Activated naive CD8-positive, alpha-beta T cell treated with anti-CD3 and anti-CD28 coated beads, Interleukin-2, amount 10 ng/mL, durations not matched to agents 7 days and 5 days (primary cell): ENCODE data around the gene RPS27L. TPM values are rescaled to one million over a fixed set of nuclear protein-coding genes. Genes with fewer than 3 reads are reported as not detected.

Experiments
- ATAC-seq: fragments of 150-1000 bp; cut with Tn5 transposase; one replicate; pipeline ENCODE4 v1.10.0; 2021; ENCODE audit warnings: low read depth, moderate library complexity
- POLR2A ChIA-PET: fragments of 350-600 bp; sonication (Branson Sonifier 250); formaldehyde crosslinking; loops from one replicate; lab custom pipeline; 2021; ENCODE audit warnings: antibody characterized with exemption; lab: Charles Lee
- DNase-seq: peaks from one replicate; pipeline ENCODE4 v3.0.0; 2021
- H3K27ac Mint-ChIP-seq: one replicate; pipeline ENCODE4 v1.8.0; 2022; ENCODE audit warnings: mild to moderate bottlenecking, mixed read lengths
- H3K27me3 Mint-ChIP-seq: one replicate; pipeline ENCODE4 v1.8.0; 2022; ENCODE audit warnings: mild to moderate bottlenecking, moderate library complexity, mixed read lengths
- H3K36me3 Mint-ChIP-seq: one replicate; pipeline ENCODE4 v1.8.0; 2021; ENCODE audit warnings: mild to moderate bottlenecking, mixed read lengths
- H3K4me1 Mint-ChIP-seq: one replicate; pipeline ENCODE4 v1.8.0; 2021; ENCODE audit warnings: mixed read lengths
- H3K4me3 Mint-ChIP-seq: one replicate; pipeline ENCODE4 v1.8.0; 2022; ENCODE audit warnings: mild to moderate bottlenecking, moderate library complexity, mixed read lengths
- H3K9me3 Mint-ChIP-seq: one replicate; pipeline ENCODE4 v1.8.0; 2021; ENCODE audit warnings: mixed read lengths
- total RNA-seq, 2 experiments: library from RNA; stranded (reverse); gene quantifications; one replicate each; pipeline ENCODE4 v1.2.3, GENCODE V29; 2021

Gene RPS27L
- total RNA-seq, 2 experiments from 2014 or later: 177 to 179 TPM

DNA sequence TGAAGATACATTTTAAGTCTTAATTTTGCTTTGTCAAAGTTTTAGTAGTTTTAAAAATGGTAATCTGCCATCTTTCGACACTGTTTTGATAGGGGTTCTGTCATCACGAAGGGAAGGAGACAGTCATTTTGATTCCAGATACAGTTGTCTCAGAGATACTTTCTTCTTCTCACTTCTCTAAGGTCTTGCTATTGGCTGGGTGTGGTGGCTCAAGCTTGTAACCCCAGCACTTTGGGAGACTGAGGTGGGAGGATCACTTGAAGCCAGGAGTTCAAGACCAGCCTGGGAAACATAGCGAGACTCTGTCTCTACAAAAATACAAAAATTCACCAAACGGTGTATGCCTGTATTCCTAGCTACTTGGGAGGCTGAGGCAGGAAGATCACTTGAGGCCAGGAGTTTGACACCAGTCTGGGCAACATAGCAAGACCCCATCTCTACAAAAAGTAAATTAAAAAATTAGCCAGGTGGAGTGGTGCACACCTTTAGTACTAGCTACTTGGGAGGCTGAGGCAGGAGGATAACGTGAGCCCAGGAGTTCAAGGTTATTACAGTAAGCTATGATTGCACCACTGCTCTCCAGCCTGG, 35.4 kb upstream of the RPS27L start:
- POLR2A ChIA-PET: interaction anchor here (0.6 to 2.9 kb wide), 13 partner anchors 10 to 85 kb away, joined by 4 to 28 read pairs (median 6); partner anchors contain the start of genes APH1B and RPS27L
- no peaks in the 10 kb centered on the region for H3K27me3 Mint-ChIP-seq
- H3K9me3 Mint-ChIP-seq: no peaks in the 10 kb centered on the region
- H3K4me3 Mint-ChIP-seq: peak overlapping the region; percentile 97
- ATAC-seq (no peak), DNase-seq (no peak)
- peaks cover 64% of the 10 kb centered on the region for H3K4me1 Mint-ChIP-seq
- H3K27ac Mint-ChIP-seq: peak overlapping the region; percentile 95
- peaks cover 23% of the 10 kb centered on the region for H3K36me3 Mint-ChIP-seq

DNA sequence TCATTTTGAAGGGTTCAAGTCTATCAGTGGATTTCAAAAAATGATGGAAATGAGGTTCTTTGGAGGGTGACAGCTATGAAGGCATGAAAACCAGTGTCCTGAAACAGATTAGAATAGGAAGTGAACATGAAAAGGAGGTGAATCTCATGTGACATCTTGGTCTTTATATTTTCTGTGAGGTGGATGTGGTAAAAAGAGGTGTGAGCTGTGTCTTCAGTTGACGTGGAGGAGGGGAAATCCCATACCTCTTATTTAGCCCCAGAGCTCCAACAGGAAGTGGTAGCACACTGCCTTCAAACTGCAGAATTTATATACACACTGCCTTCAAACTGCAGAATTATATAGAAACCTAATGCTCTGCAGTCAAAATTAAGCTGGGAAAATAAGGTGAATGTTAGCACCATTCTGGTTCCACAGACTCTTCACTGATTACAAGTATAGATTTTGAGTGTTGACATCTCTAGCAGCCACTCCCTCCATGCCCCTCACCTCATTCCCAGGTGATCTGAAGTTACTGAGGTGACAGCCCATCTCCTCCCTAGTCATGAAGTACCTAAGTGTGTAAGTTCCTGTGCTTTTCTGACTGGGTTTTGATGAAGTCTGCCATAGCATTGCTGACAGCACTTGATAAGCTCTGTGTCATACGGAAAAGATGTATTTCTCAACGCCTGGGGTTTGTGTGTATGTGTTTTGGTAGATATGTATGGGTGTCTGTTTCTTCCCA, 34.8 kb upstream of the RPS27L start:
- Mint-ChIP-seq H3K4me3 (peak overlapping the region; percentile 97), H3K4me1 (peaks cover 61% of the 10 kb centered on the region), H3K27ac (peak overlapping the region; percentile 95), H3K9me3 (no peaks in the 10 kb centered on the region), H3K27me3 (no peaks in the 10 kb centered on the region), H3K36me3 (peaks cover 20% of the 10 kb centered on the region)
- ATAC-seq: peak; percentile 46
- no peak for DNase-seq
- POLR2A ChIA-PET: interaction anchor here (0.6 to 2.9 kb wide), 16 partner anchors 9 to 306 kb away, joined by 3 to 28 read pairs (median 5); partner anchors contain the start of gene RPS27L

DNA sequence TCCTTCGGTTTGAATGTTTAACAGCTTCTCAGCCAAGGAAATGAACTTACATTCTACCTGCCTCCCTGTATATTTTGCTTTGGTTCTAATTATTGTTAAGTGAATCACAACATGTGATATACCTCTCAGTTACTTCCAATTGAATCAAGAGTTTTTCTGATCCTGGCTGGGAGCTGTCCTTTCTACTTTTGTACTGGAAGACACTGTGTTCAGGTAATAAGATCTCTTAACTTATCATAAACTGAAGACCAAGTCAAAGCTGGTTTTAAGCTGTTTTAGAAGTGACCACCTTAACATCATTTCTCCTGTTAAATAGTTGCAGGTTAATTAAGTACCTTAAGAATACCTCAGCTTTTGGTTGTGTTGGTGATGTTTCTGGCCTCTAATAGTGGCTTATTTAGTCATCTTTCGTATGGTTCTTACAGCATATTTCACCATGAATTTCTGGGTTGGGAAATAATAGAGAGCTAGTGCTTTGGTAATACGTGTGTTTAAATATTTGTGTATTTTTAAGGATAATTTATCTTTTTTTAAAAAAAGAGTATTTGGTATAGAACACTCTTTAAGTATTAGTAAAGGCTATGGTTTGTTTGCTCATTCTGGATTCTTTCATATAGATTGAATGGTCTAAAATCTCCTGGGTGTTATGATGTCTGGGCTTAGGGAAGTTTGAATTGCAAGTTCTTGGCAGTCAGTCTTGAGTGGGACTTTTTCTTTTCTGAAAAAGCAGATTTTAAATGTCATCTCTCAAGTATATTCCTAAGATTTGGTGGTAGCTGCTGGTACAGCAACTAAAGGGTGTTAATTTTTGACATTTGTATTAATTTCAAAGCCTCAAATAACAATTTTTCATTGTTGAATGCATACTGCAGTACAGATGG, 33.7 kb upstream of the RPS27L start:
- H3K9me3 Mint-ChIP-seq: no peaks in the 10 kb centered on the region
- H3K36me3 Mint-ChIP-seq: peaks cover 20% of the 10 kb centered on the region
- POLR2A ChIA-PET: interaction anchor here (1.0 to 2.9 kb wide), 13 partner anchors 10 to 307 kb away, joined by 3 to 28 read pairs (median 5); partner anchors contain the start of genes APH1B and RPS27L
- H3K4me3 Mint-ChIP-seq: peak overlapping the region; percentile 97
- peak overlapping the region; percentile 95 for H3K27ac Mint-ChIP-seq
- H3K4me1 Mint-ChIP-seq: peaks cover 52% of the 10 kb centered on the region
- ATAC-seq: no peak
- no peak for DNase-seq
- no peaks in the 10 kb centered on the region for H3K27me3 Mint-ChIP-seq

GRCh38 chr15:63189941-63190768, 32.9 kb upstream of the RPS27L start:
- POLR2A ChIA-PET: interaction anchor here (1.0 to 2.9 kb wide), 7 partner anchors 21 to 87 kb away, joined by 3 to 28 read pairs (median 8); partner anchors contain the start of genes APH1B and RPS27L
- no peaks in the 10 kb centered on the region for H3K27me3 Mint-ChIP-seq
- peaks cover 16% of the 10 kb centered on the region for H3K36me3 Mint-ChIP-seq
- ATAC-seq: no peak
- peaks cover 44% of the 10 kb centered on the region for H3K4me1 Mint-ChIP-seq
- DNase-seq: no peak
- peak overlapping the region; percentile 97 for H3K4me3 Mint-ChIP-seq
- H3K27ac Mint-ChIP-seq: peak overlapping the region; percentile 93
- H3K9me3 Mint-ChIP-seq: no peaks in the 10 kb centered on the region

DNA sequence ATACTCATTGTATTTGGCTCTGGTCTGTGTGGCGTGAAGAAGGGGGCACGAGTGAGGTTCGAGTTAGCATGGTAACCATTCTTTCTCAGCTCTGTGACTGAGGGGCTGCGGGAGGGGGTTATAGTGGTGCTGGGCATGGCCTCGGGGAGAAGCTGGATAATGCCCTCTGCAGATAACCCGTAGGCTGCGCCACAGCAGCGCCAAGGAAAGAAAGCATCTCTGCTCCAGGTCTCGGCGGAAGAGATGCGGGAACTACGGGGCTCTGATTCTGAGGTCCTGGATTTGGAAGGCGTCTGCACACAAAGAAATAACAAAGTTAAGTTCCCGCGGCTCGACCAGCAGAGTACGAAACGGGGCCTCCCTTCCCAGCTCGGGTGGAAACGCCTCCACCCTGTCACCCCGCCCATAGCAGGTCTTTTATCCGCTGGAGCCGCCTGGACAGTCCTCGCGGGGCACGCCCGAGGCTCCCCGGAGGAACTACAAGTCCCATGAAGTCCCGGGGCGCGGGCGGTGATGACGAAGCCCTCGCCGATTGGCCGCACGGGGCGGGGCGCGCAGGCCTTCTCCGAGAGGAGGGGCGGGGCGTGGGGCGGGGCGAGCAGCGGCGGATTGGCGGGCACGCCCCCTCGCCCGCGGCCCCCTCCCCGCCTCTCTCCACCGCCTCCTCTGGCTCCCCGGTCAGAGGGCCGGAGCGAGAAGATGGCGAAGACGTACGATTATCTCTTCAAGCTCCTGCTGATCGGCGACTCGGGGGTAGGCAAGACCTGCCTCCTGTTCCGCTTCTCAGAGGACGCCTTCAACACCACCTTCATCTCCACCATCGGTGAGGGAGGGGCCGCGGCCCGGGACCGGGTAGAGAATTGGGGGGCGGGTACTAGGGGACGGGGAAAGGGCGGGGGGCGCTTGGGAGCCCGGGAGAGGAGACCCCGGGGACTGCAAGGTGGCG, 31.9 kb upstream of the RPS27L start, which contains the start of gene RAB8B:
RAB8B (plus strand) TSS at position 681 of the 946 bp plus-strand sequence; CDS start at position 700, 19 bp downstream.
- POLR2A ChIA-PET: interaction anchor here (0.8 to 1.6 kb wide), 4 partner anchors 22 to 42 kb away, joined by 4 to 8 read pairs (median 6); partner anchors contain the start of gene RPS27L
- Mint-ChIP-seq H3K27ac (peak within 1 kb of the TSS; percentile 93), H3K36me3 (peaks cover 15% of the 10 kb centered on the region), H3K9me3 (no peaks in the 10 kb centered on the region), H3K4me3 (peak within 1 kb of the TSS; percentile 97), H3K27me3 (no peaks in the 10 kb centered on the region), H3K4me1 (peaks cover 37% of the 10 kb centered on the region)
- ATAC-seq (peak; percentile 87), DNase-seq (peak; percentile 98)

DNA sequence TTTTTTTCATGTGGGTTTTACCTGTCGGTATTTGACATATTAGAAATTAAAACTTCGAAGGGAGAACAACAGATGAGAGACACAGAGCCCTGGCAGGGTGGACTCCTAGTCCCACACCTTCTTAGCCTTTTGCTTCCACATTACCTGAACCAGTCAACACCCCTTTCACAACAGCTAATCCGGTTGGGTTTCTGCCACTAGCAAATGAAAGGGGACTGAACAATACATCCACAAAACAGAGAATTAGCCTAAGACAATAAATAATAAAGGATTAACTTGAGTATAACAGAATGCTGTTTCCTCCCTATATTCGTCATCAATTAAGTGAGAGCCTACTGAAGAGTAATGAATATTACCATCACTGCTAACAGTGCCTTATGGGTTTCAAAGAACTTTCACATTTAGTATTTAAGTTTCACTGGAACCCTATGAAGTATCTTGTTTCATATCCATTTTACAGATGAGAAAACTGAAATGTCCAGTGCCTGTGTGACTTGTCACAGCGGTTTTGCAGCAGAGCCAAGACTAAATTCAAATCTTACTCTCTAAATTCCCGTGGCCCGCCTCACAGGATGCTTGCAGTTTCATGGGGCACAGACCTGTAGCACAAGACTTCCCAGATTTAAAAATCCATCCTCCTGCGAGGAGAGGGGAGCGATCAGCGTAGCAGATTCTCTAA, 31.1 kb upstream of the RPS27L start:
- H3K4me3 Mint-ChIP-seq: peak overlapping the region; percentile 97
- H3K27ac Mint-ChIP-seq: peak overlapping the region; percentile 93
- POLR2A ChIA-PET: interaction anchor here (0.8 to 1.6 kb wide), 4 partner anchors 22 to 41 kb away, joined by 3 to 8 read pairs (median 4); partner anchors contain the start of gene RPS27L
- peaks cover 31% of the 10 kb centered on the region for H3K4me1 Mint-ChIP-seq
- ATAC-seq: no peak
- peaks cover 15% of the 10 kb centered on the region for H3K36me3 Mint-ChIP-seq
- DNase-seq: no peak
- no peaks in the 10 kb centered on the region for H3K27me3 Mint-ChIP-seq
- no peaks in the 10 kb centered on the region for H3K9me3 Mint-ChIP-seq

- H3K4me3 Mint-ChIP-seq: peak overlapping the region; percentile 97
- no peaks in the 10 kb centered on the region for H3K9me3 Mint-ChIP-seq
- no peak overlapping the region for H3K27ac Mint-ChIP-seq
These were observed 30.4 kb upstream of the RPS27L start for GRCh38 chr15:63187589-63188226.

GRCh38 chr15:63186065-63186464, 28.8 kb upstream of the RPS27L start:
- H3K4me1 Mint-ChIP-seq: peaks cover 13% of the 10 kb centered on the region
- DNase-seq (no peak), ATAC-seq (no peak)
- POLR2A ChIA-PET: interaction anchor here (0.5 to 1.2 kb wide), 2 partner anchors 89 to 1366 kb away, joined by 3 to 5 read pairs; no protein-coding TSS in a partner anchor
- no peak overlapping the region for H3K27ac Mint-ChIP-seq
- peaks cover 2% of the 10 kb centered on the region for H3K27me3 Mint-ChIP-seq
- H3K9me3 Mint-ChIP-seq: no peaks in the 10 kb centered on the region
- H3K4me3 Mint-ChIP-seq: no peak overlapping the region
- H3K36me3 Mint-ChIP-seq: peaks cover 6% of the 10 kb centered on the region

More at GRCh38 chr15:63187589-63188226, 30.4 kb upstream of the RPS27L start:
- Mint-ChIP-seq H3K36me3 (peaks cover 15% of the 10 kb centered on the region), H3K4me1 (peaks cover 26% of the 10 kb centered on the region), H3K27me3 (no peaks in the 10 kb centered on the region)
- no peak for ATAC-seq
- POLR2A ChIA-PET: interaction anchor here (0.8 kb wide), 1 partner anchor 30 kb away, joined by 3 read pairs; the partner anchor contains the start of gene RPS27L
- DNase-seq: no peak

GRCh38 chr15:63185206-63185605, 27.9 kb upstream of the RPS27L start:
- H3K4me3 Mint-ChIP-seq: no peak overlapping the region
- no peak overlapping the region for H3K27ac Mint-ChIP-seq
- no peaks in the 10 kb centered on the region for H3K9me3 Mint-ChIP-seq

DNA sequence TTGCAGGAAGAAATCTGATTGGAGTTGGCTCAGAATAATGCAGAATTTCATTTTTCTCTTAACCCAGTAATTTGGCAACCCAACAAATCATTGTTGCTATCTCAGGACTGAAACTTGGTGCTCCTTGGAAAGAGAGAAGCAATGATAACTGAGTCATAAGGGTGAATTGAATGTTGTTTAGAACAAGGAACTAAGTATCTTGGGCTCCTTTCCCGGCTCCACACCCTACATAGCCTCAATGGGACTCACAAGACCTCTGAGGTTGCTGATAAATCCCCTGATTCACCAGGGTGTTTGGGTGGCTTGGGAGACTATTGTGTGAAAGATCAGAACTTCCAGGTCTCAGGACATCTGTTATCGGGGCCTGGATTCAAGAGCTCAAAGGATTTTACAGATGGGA, 24.4 kb upstream of the RPS27L start:
- Mint-ChIP-seq H3K9me3 (no peaks in the 10 kb centered on the region), H3K27ac (no peak overlapping the region), H3K4me3 (no peak overlapping the region), H3K4me1 (no peaks in the 10 kb centered on the region), H3K27me3 (peaks cover 4% of the 10 kb centered on the region), H3K36me3 (no peaks in the 10 kb centered on the region)
- no peak for ATAC-seq
- POLR2A ChIA-PET: no interaction called here
- no peak for DNase-seq

More at GRCh38 chr15:63185206-63185605, 27.9 kb upstream of the RPS27L start:
- DNase-seq (no peak), ATAC-seq (no peak)
- Mint-ChIP-seq H3K36me3 (peaks cover 4% of the 10 kb centered on the region), H3K27me3 (peaks cover 2% of the 10 kb centered on the region), H3K4me1 (peaks cover 9% of the 10 kb centered on the region)
- POLR2A ChIA-PET: interaction anchor here (0.6 kb wide), 1 partner anchor 46 kb away, joined by 4 read pairs; no protein-coding TSS in a partner anchor
